CD1c-positive myeloid dendritic cell (primary cell): ENCODE results near the gene MLH1.
A peak's percentile ranks its signal among the peaks of the same experiment; 100 is the strongest.

Experiments used
- DNase-seq: peaks from one replicate; pipeline ENCODE4 v3.0.0-alpha.2; 2016; ENCODE audit errors: extremely low spot score

The MLH1 gene

GRCh38 chr3:36973139-36973538 lies 20.2 kb upstream of the MLH1 start:
- DNase-seq = no peak

GRCh38 chr3:36981006-36981405 lies 12.3 kb upstream of the MLH1 start:
- DNase-seq = no peak

GRCh38 chr3:36988356-36988755 lies 5.0 kb upstream of the MLH1 start:
- no peak for DNase-seq

GRCh38 chr3:36989005-36989404 lies 4.3 kb upstream of the MLH1 start:
- peak; percentile 72 for DNase-seq

- DNase-seq = no peak
Measured at GRCh38 chr3:36989568-36989967, 3.8 kb upstream of the MLH1 start.

GRCh38 chr3:36991147-36991546 lies 2.2 kb upstream of the MLH1 start:
- DNase-seq = no peak

GRCh38 chr3:36991923-36992805 lies 1.2 kb upstream of the MLH1 start:
- DNase-seq = peak; percentile 24

GRCh38 chr3:36992806-36993325 lies 452 bp upstream of the MLH1 start, which contains the start of gene EPM2AIP1:
Gene EPM2AIP1, minus strand, starts transcription at chr3:36993131. Its CDS starts 54 bp downstream, at chr3:36993077.
- DNase-seq = no peak

GRCh38 chr3:37014620-37015019 lies 21.3 kb downstream of the MLH1 start:
- DNase-seq = no peak

- DNase-seq = no peak
Measured at GRCh38 chr3:37015642-37016041, 22.3 kb downstream of the MLH1 start.

GRCh38 chr3:37016903-37017302 lies 23.6 kb downstream of the MLH1 start:
- DNase-seq = no peak

GRCh38 chr3:37017683-37018082 lies 24.4 kb downstream of the MLH1 start:
- no peak for DNase-seq

GRCh38 chr3:37024092-37024491 lies 30.8 kb downstream of the MLH1 start:
- DNase-seq = no peak

GRCh38 chr3:37024820-37025405 lies 31.6 kb downstream of the MLH1 start:
- DNase-seq = peak; percentile 77

GRCh38 chr3:37025561-37026335 lies 32.4 kb downstream of the MLH1 start:
- DNase-seq = no peak

- DNase-seq = no peak
Measured at GRCh38 chr3:37026851-37027250, 33.5 kb downstream of the MLH1 start.

GRCh38 chr3:37028329-37028728 lies 35.0 kb downstream of the MLH1 start:
- no peak for DNase-seq

GRCh38 chr3:37029111-37029510 lies 35.8 kb downstream of the MLH1 start:
- no peak for DNase-seq

- DNase-seq = no peak
Measured at GRCh38 chr3:37029516-37030163, 36.3 kb downstream of the MLH1 start.

- no peak for DNase-seq
Measured at GRCh38 chr3:37030588-37030987, 37.3 kb downstream of the MLH1 start.

- DNase-seq = no peak
Measured at GRCh38 chr3:37031096-37031682, 37.9 kb downstream of the MLH1 start.
